IPS-20b (cell line): ENCODE results near the gene ZNF397.

Source experiments
- H3K27ac ChIP-seq: one replicate; pipeline ENCODE4 v1.5.1; 2013; ENCODE audit warnings: low read length
- H3K27me3 ChIP-seq: 2 replicates; pipeline ENCODE4 v1.6.1; 2013; ENCODE audit warnings: mild to moderate bottlenecking, low read length, inconsistent platforms; ENCODE audit not compliant: insufficient read depth
- H3K36me3 ChIP-seq: 2 replicates; pipeline ENCODE4 v1.6.1; 2013; ENCODE audit warnings: low read depth, mild to moderate bottlenecking, inconsistent platforms, low read length, moderate library complexity; ENCODE audit not compliant: insufficient read depth
- H3K4me1 ChIP-seq: 2 replicates; pipeline ENCODE4 v1.6.1; 2013; ENCODE audit warnings: mild to moderate bottlenecking, control low read depth, inconsistent platforms, low read length, moderate library complexity; ENCODE audit not compliant: insufficient read depth
- H3K4me3 ChIP-seq: 2 replicates; pipeline ENCODE4 v1.5.1; 2013; ENCODE audit warnings: mild to moderate bottlenecking, low read length, inconsistent platforms
- H3K9ac ChIP-seq: 2 replicates; pipeline ENCODE4 v1.6.1; 2013; ENCODE audit warnings: low read depth, mild to moderate bottlenecking, inconsistent platforms, low read length, moderate library complexity
- H3K9me3 ChIP-seq: 2 replicates; pipeline ENCODE4 v1.6.1; 2013; ENCODE audit warnings: mild to moderate bottlenecking, low read depth, low read length, inconsistent platforms; ENCODE audit not compliant: insufficient read depth

Gene ZNF397

GRCh38 chr18:35247412-35248249 is 6.8 kb downstream of the ZNF397 start:
- Histone ChIP-seq H3K36me3 (peaks cover 80% of the 10 kb centered on the region), H3K4me1 (peaks cover 2% of the 10 kb centered on the region; the same call in 1 of the 2 replicates), H3K9ac (no peak overlapping the region), H3K27me3 (no peaks in the 10 kb centered on the region), H3K9me3 (no peaks in the 10 kb centered on the region), H3K27ac (no peak overlapping the region), H3K4me3 (no peak overlapping the region)

GRCh38 chr18:35248429-35248828 is 7.6 kb downstream of the ZNF397 start:
- H3K36me3 ChIP-seq = peaks cover 80% of the 10 kb centered on the region
- no peak overlapping the region for H3K27ac ChIP-seq
- no peak overlapping the region for H3K9ac ChIP-seq
- H3K9me3 ChIP-seq = peaks cover 2% of the 10 kb centered on the region; the same call in 1 of the 2 replicates
- H3K27me3 ChIP-seq = no peaks in the 10 kb centered on the region
- no peak overlapping the region for H3K4me3 ChIP-seq
- H3K4me1 ChIP-seq = no peaks in the 10 kb centered on the region

- Histone ChIP-seq H3K4me1 (no peaks in the 10 kb centered on the region), H3K4me3 (no peak overlapping the region), H3K9me3 (peaks cover 12% of the 10 kb centered on the region), H3K36me3 (peaks cover 50% of the 10 kb centered on the region), H3K27ac (no peak overlapping the region), H3K9ac (no peak overlapping the region), H3K27me3 (no peaks in the 10 kb centered on the region)
These were observed 11.6 kb downstream of the ZNF397 start for GRCh38 chr18:35252466-35252865.

- Histone ChIP-seq H3K27ac (no peak overlapping the region), H3K4me1 (no peaks in the 10 kb centered on the region), H3K4me3 (no peak overlapping the region), H3K9ac (no peak overlapping the region), H3K27me3 (no peaks in the 10 kb centered on the region), H3K36me3 (peaks cover 38% of the 10 kb centered on the region), H3K9me3 (peaks cover 12% of the 10 kb centered on the region)
These were observed 12.9 kb downstream of the ZNF397 start for GRCh38 chr18:35253655-35254287.

GRCh38 chr18:35256947-35257346 is 16.1 kb downstream of the ZNF397 start:
- Histone ChIP-seq H3K9me3 (peaks cover 12% of the 10 kb centered on the region), H3K27ac (no peak overlapping the region), H3K9ac (no peak overlapping the region), H3K36me3 (peaks cover 26% of the 10 kb centered on the region), H3K4me1 (no peaks in the 10 kb centered on the region), H3K4me3 (no peak overlapping the region), H3K27me3 (no peaks in the 10 kb centered on the region)

GRCh38 chr18:35264409-35264808 is 23.6 kb downstream of the ZNF397 start:
- H3K4me1 ChIP-seq = peaks cover 6% of the 10 kb centered on the region; the same call in 1 of the 2 replicates
- no peak overlapping the region for H3K4me3 ChIP-seq
- H3K9ac ChIP-seq = no peak overlapping the region
- no peaks in the 10 kb centered on the region for H3K9me3 ChIP-seq
- H3K27ac ChIP-seq = no peak overlapping the region
- peaks cover 19% of the 10 kb centered on the region; the same call in 1 of the 2 replicates for H3K36me3 ChIP-seq
- no peaks in the 10 kb centered on the region for H3K27me3 ChIP-seq

- Histone ChIP-seq H3K27ac (no peak overlapping the region), H3K4me1 (peaks cover 6% of the 10 kb centered on the region; the same call in 1 of the 2 replicates), H3K9me3 (no peaks in the 10 kb centered on the region), H3K9ac (no peak overlapping the region), H3K4me3 (no peak overlapping the region), H3K27me3 (no peaks in the 10 kb centered on the region), H3K36me3 (0 out of 2 replicates have a peak, but pooled peaks cover 11% of the 10 kb centered on the region)
These were observed 26.4 kb downstream of the ZNF397 start for GRCh38 chr18:35267161-35267651.

- H3K9me3 ChIP-seq = no peaks in the 10 kb centered on the region; the same call in 1 of the 2 replicates
- 0 out of 2 replicates have a peak, but pooled peaks cover 5% of the 10 kb centered on the region for H3K36me3 ChIP-seq
- H3K4me3 ChIP-seq = no peak overlapping the region
- H3K9ac ChIP-seq = no peak overlapping the region
- peaks cover 6% of the 10 kb centered on the region; the same call in 1 of the 2 replicates for H3K4me1 ChIP-seq
- H3K27ac ChIP-seq = no peak overlapping the region
- H3K27me3 ChIP-seq = no peaks in the 10 kb centered on the region
These were observed 27.0 kb downstream of the ZNF397 start for GRCh38 chr18:35267809-35268208.

GRCh38 chr18:35268821-35269220 is 28.0 kb downstream of the ZNF397 start:
- H3K27me3 ChIP-seq = no peaks in the 10 kb centered on the region
- H3K4me3 ChIP-seq = no peak overlapping the region
- H3K27ac ChIP-seq = no peak overlapping the region
- no peaks in the 10 kb centered on the region for H3K36me3 ChIP-seq
- no peaks in the 10 kb centered on the region; the same call in 1 of the 2 replicates for H3K9me3 ChIP-seq
- no peak overlapping the region for H3K9ac ChIP-seq
- H3K4me1 ChIP-seq = peaks cover 5% of the 10 kb centered on the region; the same call in 1 of the 2 replicates

GRCh38 chr18:35271656-35272055 is 30.8 kb downstream of the ZNF397 start:
- Histone ChIP-seq H3K9me3 (peaks cover 3% of the 10 kb centered on the region; the same call in 1 of the 2 replicates), H3K27ac (no peak overlapping the region), H3K36me3 (no peaks in the 10 kb centered on the region), H3K9ac (no peak overlapping the region), H3K4me1 (no peaks in the 10 kb centered on the region), H3K4me3 (no peak overlapping the region), H3K27me3 (no peaks in the 10 kb centered on the region)

- no peaks in the 10 kb centered on the region; the same call in 1 of the 2 replicates for H3K36me3 ChIP-seq
- H3K4me3 ChIP-seq = no peak overlapping the region
- H3K9ac ChIP-seq = no peak overlapping the region
- H3K27me3 ChIP-seq = no peaks in the 10 kb centered on the region
- H3K27ac ChIP-seq = no peak overlapping the region
- no peaks in the 10 kb centered on the region for H3K4me1 ChIP-seq
- H3K9me3 ChIP-seq = peaks cover 14% of the 10 kb centered on the region; the same call in 1 of the 2 replicates
These were observed 35.4 kb downstream of the ZNF397 start for GRCh38 chr18:35276267-35276666.
